ENCODE measurements around the gene PFN3.

DNA sequence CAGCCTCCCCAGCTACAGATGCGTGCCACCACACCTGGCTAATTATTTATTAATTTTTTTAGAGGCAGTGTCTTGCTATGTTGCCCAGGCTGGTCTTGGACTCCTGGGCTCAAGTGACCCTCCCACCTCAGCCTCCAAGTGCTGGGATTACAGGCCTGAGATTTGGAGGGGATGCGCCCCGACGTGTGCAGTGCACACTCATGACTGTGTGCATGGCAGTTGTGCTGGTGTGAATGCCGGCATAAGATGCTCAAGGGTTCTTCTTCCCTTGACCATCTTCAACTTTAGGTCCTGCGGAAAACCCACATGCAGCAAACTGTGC, 19.7 kb downstream of the PFN3 start:
- TF ChIP-seq, protein P1, sequence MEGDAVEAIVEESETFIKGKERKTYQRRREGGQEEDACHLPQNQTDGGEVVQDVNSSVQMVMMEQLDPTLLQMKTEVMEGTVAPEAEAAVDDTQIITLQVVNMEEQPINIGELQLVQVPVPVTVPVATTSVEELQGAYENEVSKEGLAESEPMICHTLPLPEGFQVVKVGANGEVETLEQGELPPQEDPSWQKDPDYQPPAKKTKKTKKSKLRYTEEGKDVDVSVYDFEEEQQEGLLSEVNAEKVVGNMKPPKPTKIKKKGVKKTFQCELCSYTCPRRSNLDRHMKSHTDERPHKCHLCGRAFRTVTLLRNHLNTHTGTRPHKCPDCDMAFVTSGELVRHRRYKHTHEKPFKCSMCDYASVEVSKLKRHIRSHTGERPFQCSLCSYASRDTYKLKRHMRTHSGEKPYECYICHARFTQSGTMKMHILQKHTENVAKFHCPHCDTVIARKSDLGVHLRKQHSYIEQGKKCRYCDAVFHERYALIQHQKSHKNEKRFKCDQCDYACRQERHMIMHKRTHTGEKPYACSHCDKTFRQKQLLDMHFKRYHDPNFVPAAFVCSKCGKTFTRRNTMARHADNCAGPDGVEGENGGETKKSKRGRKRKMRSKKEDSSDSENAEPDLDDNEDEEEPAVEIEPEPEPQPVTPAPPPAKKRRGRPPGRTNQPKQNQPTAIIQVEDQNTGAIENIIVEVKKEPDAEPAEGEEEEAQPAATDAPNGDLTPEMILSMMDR (IDR thresholded peaks at IDR 0.05 in 4 of 5, conservative IDR thresholded peaks at IDR 0.05 in 1 of 5): no peak
- no peak for TF ChIP-seq POLR2A (IDR thresholded peaks at IDR 0.05)
